H1 (cell line): ENCODE results near the gene ARL8A. TPM values are rescaled to one million over a fixed set of nuclear protein-coding genes. Genes with fewer than 3 reads are reported as not detected.

Source experiments
- CTCF ChIA-PET: fragments of 300-600 bp; sonication (Branson Sonifier 250); formaldehyde crosslinking; loops from one replicate; lab custom pipeline; 2021; ENCODE audit not compliant: partially characterized antibody; lab: Charles Lee
- POLR2A ChIA-PET: fragments of 300-600 bp; sonication (Branson Sonifier 250); formaldehyde crosslinking; loops from one replicate; lab custom pipeline; 2021; ENCODE audit warnings: inconsistent platforms; ENCODE audit not compliant: partially characterized antibody; lab: Charles Lee
- DNase-seq, 2 experiments: peaks; one replicate each; pipeline versions ENCODE4 v3.0.0 to v3.0.0-alpha.2; 2010 to 2022; ENCODE audit warnings: low spot score in 2 of 2, low read depth in 1 of 2, mixed read lengths in 1 of 2
- FAIRE-seq: peaks from 2 replicates; lab custom pipeline; 2011; peaks lifted over from hg19 to GRCh38; lab: Jason Lieb, UNC
- H2AFZ ChIP-seq: 2 replicates; pipeline ENCODE4 v1.8.1; 2012; ENCODE audit warnings: low read length, inconsistent platforms
- H2AK5ac ChIP-seq: 2 replicates; pipeline ENCODE4 v1.6.1; 2013; ENCODE audit warnings: low read depth, low read length
- H2BK120ac ChIP-seq: replicated peaks from 2 replicates; pipeline ENCODE3; 2013; ENCODE audit warnings: low read depth, low read length, inconsistent platforms
- H2BK12ac ChIP-seq: 2 replicates; pipeline ENCODE4 v1.6.1; 2013; ENCODE audit warnings: low read depth, low read length
- H2BK15ac ChIP-seq: 2 replicates; pipeline ENCODE4 v1.6.1; 2013; ENCODE audit warnings: low read length
- H2BK20ac ChIP-seq: 2 replicates; pipeline ENCODE4 v1.6.1; 2013; ENCODE audit warnings: low read length
- H2BK5ac ChIP-seq: 2 replicates; pipeline ENCODE4 v1.6.1; 2013; ENCODE audit warnings: low read depth, low read length
- H3K14ac ChIP-seq: 2 replicates; pipeline ENCODE4 v1.6.1; 2013; ENCODE audit warnings: inconsistent platforms; ENCODE audit not compliant: insufficient read length
- H3K18ac ChIP-seq: 2 replicates; pipeline ENCODE4 v1.6.1; 2013; ENCODE audit warnings: low read length; ENCODE audit errors: extremely low read depth
- H3K23ac ChIP-seq: 2 replicates; pipeline ENCODE4 v1.6.1; 2013; ENCODE audit warnings: inconsistent platforms; ENCODE audit not compliant: insufficient read length
- H3K23me2 ChIP-seq: 2 replicates; pipeline ENCODE4 v1.6.1; 2013; ENCODE audit warnings: low read depth, low read length
- H3K27ac ChIP-seq: 2 replicates; pipeline ENCODE4 v1.6.1; 2011; ENCODE audit warnings: low read depth, low read length, inconsistent platforms
- H3K27me3 ChIP-seq, 4 experiments: replicated peaks in 1 of 4; 1 replicate in 1 of 4; 2 replicates in 3 of 4; pipeline versions ENCODE4 v1.6.1 to v1.8.1; 2011 to 2013; ENCODE audit warnings: low read length in 3 of 4, mild to moderate bottlenecking in 3 of 4, inconsistent platforms in 2 of 4, mixed read lengths in 2 of 4, moderate library complexity in 1 of 4; ENCODE audit not compliant: control insufficient read depth in 3 of 4, insufficient read depth in 3 of 4; ENCODE audit errors: extremely low read depth in 1 of 4
- H3K36me3 ChIP-seq, 4 experiments: 2 replicates each; pipeline versions ENCODE4 v1.6.1 to v1.8.1; 2011 to 2013; ENCODE audit warnings: mild to moderate bottlenecking in 4 of 4, low read length in 3 of 4, moderate library complexity in 2 of 4, control low read depth in 1 of 4, inconsistent platforms in 1 of 4; ENCODE audit not compliant: insufficient read depth in 4 of 4, control insufficient read depth in 2 of 4
- H3K4ac ChIP-seq: replicated peaks from 2 replicates; pipeline ENCODE3; 2013; ENCODE audit warnings: low read length, low read depth, mixed read lengths, inconsistent platforms; ENCODE audit not compliant: insufficient read length
- H3K4me1 ChIP-seq, 4 experiments: replicated peaks in 1 of 4; 1 replicate in 1 of 4; 2 replicates in 3 of 4; pipeline versions ENCODE4 v1.6.1 to v1.8.1; 2011 to 2013; ENCODE audit warnings: low read length in 3 of 4, inconsistent platforms in 2 of 4, mixed read lengths in 1 of 4; ENCODE audit not compliant: insufficient read depth in 4 of 4, control insufficient read depth in 3 of 4
- H3K4me2 ChIP-seq, 2 experiments: 2 replicates each; pipeline versions ENCODE4 v1.6.1 to v1.8.1; 2011 to 2013; ENCODE audit warnings: low read depth in 2 of 2, low read length in 2 of 2, control low read depth in 1 of 2, inconsistent platforms in 1 of 2, mild to moderate bottlenecking in 1 of 2; ENCODE audit not compliant: insufficient read depth in 1 of 2
- H3K4me3 ChIP-seq, 4 experiments: fragments of 200-600, 300-600 bp in 1 of 4; sonication (generic), shearing (Covaris generic), sonication (Bioruptor Twin) in 1 of 4; 2 replicates each; pipeline versions ENCODE4 v1.5.1 to v1.8.1; 2011 to 2016; ENCODE audit warnings: low read length in 4 of 4, low read depth in 3 of 4, control low read depth in 2 of 4, inconsistent platforms in 2 of 4, mild to moderate bottlenecking in 2 of 4, mixed read lengths in 1 of 4, moderate library complexity in 1 of 4; ENCODE audit not compliant: insufficient read depth in 2 of 4; ENCODE audit errors: extremely low read depth in 1 of 4
- H3K56ac ChIP-seq: replicated peaks from 2 replicates; pipeline ENCODE3; 2013; ENCODE audit warnings: low read depth, mild to moderate bottlenecking, mixed read lengths, low read length, inconsistent platforms; ENCODE audit not compliant: insufficient read length
- H3K79me1 ChIP-seq: 2 replicates; pipeline ENCODE4 v1.6.1; 2013; ENCODE audit warnings: low read depth, low read length, control low read depth
- H3K79me2 ChIP-seq, 2 experiments: 2 replicates each; pipeline versions ENCODE4 v1.6.1 to v1.8.1; 2012 to 2013; ENCODE audit warnings: low read length in 2 of 2, mild to moderate bottlenecking in 2 of 2, inconsistent platforms in 1 of 2; ENCODE audit not compliant: insufficient read depth in 2 of 2, control insufficient read depth in 1 of 2
- H3K9ac ChIP-seq, 4 experiments: replicated peaks in 1 of 4; 1 replicate in 1 of 4; 2 replicates in 3 of 4; pipeline versions ENCODE4 v1.6.1 to v1.8.1; 2011 to 2013; ENCODE audit warnings: low read depth in 3 of 4, low read length in 3 of 4, control low read depth in 2 of 4, mild to moderate bottlenecking in 2 of 4, moderate library complexity in 2 of 4, inconsistent platforms in 1 of 4; ENCODE audit errors: extremely low read depth in 1 of 4
- H3K9me3 ChIP-seq, 2 experiments: 2 replicates each; pipeline versions ENCODE4 v1.6.1 to v1.8.1; 2012 to 2013; ENCODE audit warnings: mild to moderate bottlenecking in 2 of 2, moderate library complexity in 2 of 2, control low read depth in 1 of 2, inconsistent platforms in 1 of 2, low read depth in 1 of 2, low read length in 1 of 2, mixed read lengths in 1 of 2; ENCODE audit not compliant: insufficient read depth in 2 of 2
- H4K20me1 ChIP-seq, 2 experiments: replicated peaks in 1 of 2; 2 replicates each; pipeline versions ENCODE3 to v1.8.1; 2011 to 2013; ENCODE audit warnings: inconsistent platforms in 2 of 2, low read length in 2 of 2, mild to moderate bottlenecking in 1 of 2; ENCODE audit not compliant: insufficient read depth in 2 of 2, control insufficient read depth in 1 of 2
- H4K5ac ChIP-seq: 2 replicates; pipeline ENCODE4 v1.6.1; 2013; ENCODE audit warnings: low read length, low read depth, mixed read lengths, inconsistent platforms; ENCODE audit not compliant: insufficient read length
- H4K8ac ChIP-seq: 2 replicates; pipeline ENCODE4 v1.8.0; 2013; ENCODE audit warnings: mild to moderate bottlenecking, moderate library complexity, low read length, inconsistent platforms; ENCODE audit not compliant: insufficient read depth; ENCODE audit errors: extremely low read depth
- H4K91ac ChIP-seq: replicated peaks from 2 replicates; pipeline ENCODE3; 2013; ENCODE audit warnings: low read length, mixed read lengths, inconsistent platforms; ENCODE audit not compliant: insufficient read length
- RBBP5 ChIP-seq: IDR thresholded peaks from 2 replicates; pipeline ENCODE4 v1.7.1; 2012; ENCODE audit warnings: low read depth, mild to moderate bottlenecking, inconsistent platforms, low read length, moderate library complexity, borderline replicate concordance
- USF2 ChIP-seq: IDR thresholded peaks from 2 replicates; pipeline ENCODE4 v1.6.1; 2011; ENCODE audit warnings: low read length, improper control_type of control experiment
- WGBS, 2 experiments: shearing (Covaris generic) in 1 of 2; methylation state at CpG; one replicate each; pipeline versions ENCODE4 v1.1.6 to v1.1.7; 2013 to 2015; ENCODE audit warnings: low lambda C conversion rate in 2 of 2, mixed read lengths in 2 of 2, inconsistent platforms in 1 of 2, low coverage in 1 of 2, missing lambda C conversion rate in 1 of 2; ENCODE audit not compliant: insufficient replicate concordance in 2 of 2, insufficient coverage in 1 of 2, insufficient read length in 1 of 2; ENCODE audit errors: extremely low coverage in 1 of 2, missing lambda C conversion rate in 1 of 2; 5-methylcytosine and 5-hydroxymethylcytosine counted together
- polyA plus RNA-seq, 7 experiments: library from polyadenylated mRNA; depleted of rRNA in 3 of 7; stranded (reverse) in 5 of 7; unstranded in 2 of 7; fragments of >200 nt in 5 of 7; fragments of 200-250 nt in 2 of 7; gene quantifications; 1 replicate in 5 of 7; 2 replicates in 1 of 7; 4 replicates in 1 of 7; pipeline versions ENCODE4 v1.2.1 to v1.2.3, GENCODE V29; 2011 to 2013; ENCODE audit warnings: missing spikeins in 2 of 7, mixed read lengths in 2 of 7
- total RNA-seq: library from RNA; stranded (reverse); fragmentation: NEBNext Ultra II Directional; extraction: Animal tissue kit (Norgen Biotek cat#: 25700); gene quantifications from 2 replicates; pipeline ENCODE4 v1.2.1, GENCODE V29; 2021

Gene ARL8A
- total and polyA plus RNA-seq, 2 of the 8 experiments (the other 6 are each of a cell fraction or from before 2014, with no cell fraction given): 40.3 to 58.7 TPM

- WGBS, 2 experiments: 32% methylated on average over 11 of the region's 11 CpGs; no CpG with 5 or more reads in 1 of the 2 experiments
- no peak overlapping the region for H3K18ac ChIP-seq
- TF ChIP-seq RBBP5: no peak
- no peak for TF ChIP-seq USF2
Measured at GRCh38 chr1:202154766-202155477, 10.4 kb upstream of the ARL8A start.

More at GRCh38 chr1:202154766-202155477, 10.4 kb upstream of the ARL8A start:
- H4K5ac ChIP-seq: no peak overlapping the region
- H2AFZ ChIP-seq: no peak overlapping the region
- no peak overlapping the region for H4K91ac ChIP-seq
- no peak overlapping the region for H2BK20ac ChIP-seq
- H2BK120ac ChIP-seq: no peak overlapping the region
- ChIA-PET CTCF (interaction anchor here (0.6 to 5.2 kb wide), 35 partner anchors 10 to 1185 kb away, joined by 3 to 77 read pairs (median 4); partner anchors contain the start of genes ARL8A, GPR37L1 and LGR6), POLR2A (interaction anchor here (0.7 to 1.8 kb wide), 5 partner anchors 11 to 60 kb away, joined by 3 to 6 read pairs (median 3); no protein-coding TSS in a partner anchor)
- peaks cover 0 to 9% (median 5%) of the 10 kb centered on the region in 4 experiments; a peak in 3 of 7 replicates for H3K4me1 ChIP-seq
- no peak overlapping the region for H2BK12ac ChIP-seq
- no peak overlapping the region for H2BK5ac ChIP-seq
- no peak overlapping the region for H3K4me2 ChIP-seq
- H3K23ac ChIP-seq: no peak overlapping the region
- no peak overlapping the region for H3K9ac ChIP-seq
- no peaks in the 10 kb centered on the region for H3K79me2 ChIP-seq
- H2AK5ac ChIP-seq: no peak overlapping the region
- no peaks in the 10 kb centered on the region; a peak in 1 of 4 replicates for H3K9me3 ChIP-seq
- no peaks in the 10 kb centered on the region for H3K27me3 ChIP-seq
- no peak overlapping the region for H3K4me3 ChIP-seq
- no peak overlapping the region for H2BK15ac ChIP-seq
- no peak overlapping the region for H3K27ac ChIP-seq
- H4K20me1 ChIP-seq: no peaks in the 10 kb centered on the region
- H3K56ac ChIP-seq: no peak overlapping the region
- H3K79me1 ChIP-seq: no peaks in the 10 kb centered on the region
- no peak overlapping the region for H3K4ac ChIP-seq
- H3K23me2 ChIP-seq: no peaks in the 10 kb centered on the region
- no peak overlapping the region for H3K14ac ChIP-seq
- H3K36me3 ChIP-seq: no peaks in the 10 kb centered on the region
- DNase-seq: peak; percentile 39 to 77
- FAIRE-seq: peak; percentile 58
- H4K8ac ChIP-seq: no peak overlapping the region
